Measurements from ENCODE around the gene AWAT1. TPM values are rescaled to one million over a fixed set of nuclear protein-coding genes. Genes with fewer than 3 reads are reported as not detected.

The AWAT1 gene
- total RNA-seq, 1 experiment from 2014 or later: not detected

DNA sequence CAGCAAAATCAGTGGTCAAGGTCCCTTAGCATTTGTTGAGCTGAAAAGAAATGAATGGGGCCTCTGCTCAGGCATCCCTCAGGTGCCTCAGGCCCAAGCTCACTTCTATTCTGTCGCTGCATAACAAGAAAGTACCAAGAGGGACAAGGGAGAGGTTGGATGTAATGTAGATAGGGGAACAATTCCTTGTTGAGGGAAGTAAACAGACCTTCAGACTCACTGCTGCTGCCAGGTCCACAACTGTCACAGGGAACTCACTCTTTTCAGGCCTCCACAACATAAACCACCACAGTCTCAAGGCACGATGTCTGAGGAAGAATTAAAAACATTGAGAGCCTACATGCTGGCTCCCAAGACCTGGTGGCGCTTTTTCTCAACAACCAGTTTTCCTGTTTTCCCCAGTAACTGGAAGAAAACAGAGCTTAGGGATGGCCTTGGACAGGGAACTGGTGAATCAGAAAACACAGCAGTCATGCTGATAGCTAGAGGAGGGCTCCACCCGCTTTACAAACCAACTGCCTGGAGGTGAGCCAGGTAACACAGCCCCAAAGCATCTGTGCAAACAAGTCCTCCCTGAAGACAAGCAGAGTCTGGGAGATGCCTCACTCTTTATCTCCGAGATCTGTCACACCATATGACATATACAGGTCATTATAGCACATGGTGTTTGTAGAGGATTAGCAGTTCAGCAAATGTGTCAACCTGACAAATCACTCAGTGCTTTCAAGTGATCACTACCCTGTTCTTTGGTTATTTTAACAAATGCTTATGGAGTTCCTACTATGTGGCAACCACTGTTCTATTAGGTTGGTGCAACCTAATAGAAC, 14.3 kb upstream of the AWAT1 start:
- H3K27me3 Mint-ChIP-seq (ENCODE audit: low read depth): no peaks in the 10 kb centered on the region; the same call in 1 of the 2 replicates
- DNase-seq: no peak
- Histone ChIP-seq H3K27me3 (ENCODE audit: insufficient read depth, low read length) (no peaks in the 10 kb centered on the region), H3K27ac (ENCODE audit: insufficient read length, low read depth, low read length) (no peak overlapping the region), H3K18ac (ENCODE audit: insufficient read length, low read depth, low read length) (no peak overlapping the region), H2BK120ac (ENCODE audit: low read depth, low read length, poor library complexity, severe bottlenecking) (no peak overlapping the region), H3K9me3 (ENCODE audit: control insufficient read depth, low read depth, low read length) (peaks cover 22% of the 10 kb centered on the region), H2AFZ (ENCODE audit: low read length) (no peak overlapping the region), H3K23me2 (ENCODE audit: insufficient read length, low read depth, low read length, poor library complexity, severe bottlenecking) (no peaks in the 10 kb centered on the region), H4K20me1 (ENCODE audit: control insufficient read depth, insufficient read depth, insufficient read length) (no peaks in the 10 kb centered on the region), H2BK5ac (ENCODE audit: insufficient read length, low read length) (no peak overlapping the region), H4K5ac (ENCODE audit: insufficient read length, low read depth, low read length) (no peak overlapping the region), H2BK12ac (ENCODE audit: insufficient read length, low read depth, low read length) (no peak overlapping the region), H3K23ac (ENCODE audit: insufficient read length, low read depth, low read length) (no peak overlapping the region), H3K9ac (ENCODE audit: extremely low read depth, insufficient read length, low read length) (no peak overlapping the region), H2BK15ac (ENCODE audit: low read depth, low read length) (no peak overlapping the region), H3K4ac (ENCODE audit: low read depth, low read length) (no peak overlapping the region), H2AK5ac (ENCODE audit: insufficient read length, low read length) (no peak overlapping the region), H2BK20ac (ENCODE audit: low read depth, low read length, poor library complexity, severe bottlenecking) (no peak overlapping the region), H4K91ac (ENCODE audit: insufficient read length, low read depth, low read length) (no peak overlapping the region), H3K56ac (ENCODE audit: insufficient read length, low read depth, low read length) (no peak overlapping the region), H3K79me1 (ENCODE audit: insufficient read depth, low read depth, low read length, poor library complexity, severe bottlenecking) (no peaks in the 10 kb centered on the region), H3K14ac (ENCODE audit: insufficient read depth, low read length) (no peak overlapping the region), H3K4me1 (ENCODE audit: insufficient read depth, low read length) (no peaks in the 10 kb centered on the region), H3T11ph (ENCODE audit: low read length) (no peak overlapping the region), H4K8ac (replicated peaks; ENCODE audit: insufficient read length, low read depth, low read length) (no peak overlapping the region), H3K79me2 (ENCODE audit: insufficient read depth, low read length) (no peaks in the 10 kb centered on the region), H3K4me2 (ENCODE audit: insufficient read depth, insufficient read length, low read length) (no peak overlapping the region)
- TF ChIP-seq, protein P1, sequence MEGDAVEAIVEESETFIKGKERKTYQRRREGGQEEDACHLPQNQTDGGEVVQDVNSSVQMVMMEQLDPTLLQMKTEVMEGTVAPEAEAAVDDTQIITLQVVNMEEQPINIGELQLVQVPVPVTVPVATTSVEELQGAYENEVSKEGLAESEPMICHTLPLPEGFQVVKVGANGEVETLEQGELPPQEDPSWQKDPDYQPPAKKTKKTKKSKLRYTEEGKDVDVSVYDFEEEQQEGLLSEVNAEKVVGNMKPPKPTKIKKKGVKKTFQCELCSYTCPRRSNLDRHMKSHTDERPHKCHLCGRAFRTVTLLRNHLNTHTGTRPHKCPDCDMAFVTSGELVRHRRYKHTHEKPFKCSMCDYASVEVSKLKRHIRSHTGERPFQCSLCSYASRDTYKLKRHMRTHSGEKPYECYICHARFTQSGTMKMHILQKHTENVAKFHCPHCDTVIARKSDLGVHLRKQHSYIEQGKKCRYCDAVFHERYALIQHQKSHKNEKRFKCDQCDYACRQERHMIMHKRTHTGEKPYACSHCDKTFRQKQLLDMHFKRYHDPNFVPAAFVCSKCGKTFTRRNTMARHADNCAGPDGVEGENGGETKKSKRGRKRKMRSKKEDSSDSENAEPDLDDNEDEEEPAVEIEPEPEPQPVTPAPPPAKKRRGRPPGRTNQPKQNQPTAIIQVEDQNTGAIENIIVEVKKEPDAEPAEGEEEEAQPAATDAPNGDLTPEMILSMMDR (conservative IDR thresholded peaks at IDR 0.05): no peak
- peaks cover 3 to 10% (median 8%) of the 10 kb centered on the region in 3 experiments; a peak in 5 of 7 replicates for H3K36me3 Mint-ChIP-seq (ENCODE audit: insufficient read depth in 1 of 3, low read depth in 3 of 3)
- H3K4me1 Mint-ChIP-seq: peaks cover 7 to 10% of the 10 kb centered on the region in 2 experiments
- H3K9me3 Mint-ChIP-seq: peaks cover 62 to 74% of the 10 kb centered on the region in 2 experiments
- no CpG with 5 or more reads among the region's 5 CpGs for WGBS (ENCODE audit: extremely low coverage, insufficient read length, low lambda C conversion rate)
- H3K27ac Mint-ChIP-seq: no peak overlapping the region
- H3K4me3 Mint-ChIP-seq: no peak overlapping the region
